ENCODE data around the gene CLGN. TPM values are rescaled to one million over a fixed set of nuclear protein-coding genes. Genes with fewer than 3 reads are reported as not detected.
A peak's percentile ranks its signal among the peaks of the same experiment; 100 is the strongest.

Gene CLGN
- total and polyA plus RNA-seq, 2 of the 13 experiments (the other 11 are each of a cell fraction or from before 2014, with no cell fraction given): 7.2 to 17.0 TPM

GRCh38 chr4:140427106-140427918, at the start of gene CLGN (continued):
- TF ChIP-seq, protein P1, sequence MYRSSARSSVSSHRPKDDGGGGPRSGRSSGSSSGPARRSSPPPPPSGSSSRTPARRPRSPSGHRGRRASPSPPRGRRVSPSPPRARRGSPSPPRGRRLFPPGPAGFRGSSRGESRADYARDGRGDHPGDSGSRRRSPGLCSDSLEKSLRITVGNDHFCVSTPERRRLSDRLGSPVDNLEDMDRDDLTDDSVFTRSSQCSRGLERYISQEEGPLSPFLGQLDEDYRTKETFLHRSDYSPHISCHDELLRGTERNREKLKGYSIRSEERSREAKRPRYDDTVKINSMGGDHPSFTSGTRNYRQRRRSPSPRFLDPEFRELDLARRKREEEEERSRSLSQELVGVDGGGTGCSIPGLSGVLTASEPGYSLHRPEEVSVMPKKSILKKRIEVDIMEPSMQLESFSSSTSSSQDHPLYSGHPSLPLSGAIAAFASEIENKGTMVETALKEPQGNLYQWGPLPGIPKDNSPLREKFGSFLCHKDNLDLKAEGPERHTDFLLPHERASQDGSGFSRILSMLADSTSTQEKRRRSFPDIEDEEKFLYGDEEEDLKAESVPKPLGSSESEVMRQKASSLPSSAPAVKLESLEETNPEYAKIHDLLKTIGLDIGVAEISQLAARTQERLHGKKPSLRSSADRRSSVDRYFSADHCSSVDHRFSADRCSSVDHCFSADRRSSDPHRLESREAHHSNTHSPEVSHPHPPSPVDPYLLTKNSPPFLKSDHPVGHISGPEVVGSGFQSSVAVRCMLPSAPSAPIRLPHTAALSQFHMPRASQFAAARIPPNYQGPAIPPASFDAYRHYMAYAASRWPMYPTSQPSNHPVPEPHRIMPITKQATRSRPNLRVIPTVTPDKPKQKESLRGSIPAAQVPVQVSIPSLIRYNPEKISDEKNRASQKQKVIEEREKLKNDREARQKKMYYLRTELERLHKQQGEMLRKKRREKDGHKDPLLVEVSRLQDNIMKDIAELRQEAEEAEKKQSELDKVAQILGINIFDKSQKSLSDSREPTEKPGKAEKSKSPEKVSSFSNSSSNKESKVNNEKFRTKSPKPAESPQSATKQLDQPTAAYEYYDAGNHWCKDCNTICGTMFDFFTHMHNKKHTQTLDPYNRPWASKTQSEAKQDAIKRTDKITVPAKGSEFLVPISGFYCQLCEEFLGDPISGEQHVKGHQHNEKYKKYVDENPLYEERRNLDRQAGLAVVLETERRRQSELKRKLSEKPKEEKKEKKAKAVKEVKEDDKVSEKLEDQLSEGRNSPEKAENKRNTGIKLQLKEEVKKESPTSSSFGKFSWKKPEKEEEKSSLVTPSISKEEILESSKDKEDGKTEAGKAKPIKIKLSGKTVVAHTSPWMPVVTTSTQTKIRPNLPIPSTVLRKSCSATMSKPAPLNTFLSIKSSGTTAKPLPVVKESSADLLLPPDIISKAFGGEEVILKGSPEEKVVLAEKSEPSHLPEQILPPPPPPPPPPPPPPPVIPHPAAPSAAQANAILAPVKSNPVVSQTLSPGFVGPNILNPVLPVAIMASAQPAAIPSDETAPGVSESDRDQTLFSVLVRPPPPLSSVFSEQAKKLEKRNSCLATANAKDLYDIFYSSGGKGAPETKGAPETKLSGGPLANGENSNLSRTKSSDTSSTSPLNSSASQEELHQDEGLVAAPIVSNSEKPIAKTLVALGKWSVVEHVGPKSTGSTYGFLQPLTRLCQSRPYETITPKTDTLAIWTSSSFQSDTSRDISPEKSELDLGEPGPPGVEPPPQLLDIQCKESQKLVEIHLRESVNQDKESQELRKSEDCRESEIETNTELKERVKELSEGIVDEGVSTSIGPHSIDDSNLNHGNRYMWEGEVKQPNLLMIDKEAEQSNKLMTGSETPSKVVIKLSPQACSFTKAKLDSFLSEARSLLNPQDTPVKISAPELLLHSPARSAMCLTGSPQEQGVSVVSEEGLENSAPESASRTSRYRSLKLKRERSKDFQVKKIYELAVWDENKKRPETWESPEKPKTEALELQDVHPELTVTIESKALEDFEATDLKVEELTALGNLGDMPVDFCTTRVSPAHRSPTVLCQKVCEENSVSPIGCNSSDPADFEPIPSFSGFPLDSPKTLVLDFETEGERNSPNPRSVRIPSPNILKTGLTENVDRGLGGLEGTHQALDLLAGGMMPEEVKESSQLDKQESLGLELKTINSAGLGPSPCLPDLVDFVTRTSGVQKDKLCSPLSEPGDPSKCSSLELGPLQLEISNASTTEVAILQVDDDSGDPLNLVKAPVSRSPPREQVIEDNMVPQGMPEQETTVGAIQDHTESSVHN (CRISPR knock-in tag; IDR thresholded peaks at IDR 0.05): 0 out of 2 replicates have a peak, but pooled peaks have one; percentile 69
- TF ChIP-seq NR2F6 (IDR thresholded peaks at IDR 0.05): no peak
- TF ChIP-seq NR2F6 (CRISPR knock-in tag; IDR thresholded peaks at IDR 0.05): no peak
- peak; percentile 87 for TF ChIP-seq ZNF724P (CRISPR knock-in tag; IDR thresholded peaks at IDR 0.05; ENCODE audit: borderline replicate concordance)
- peak; percentile 63; the same call in 1 of the 2 replicates for TF ChIP-seq ZNF383 (CRISPR knock-in tag; IDR thresholded peaks at IDR 0.05; ENCODE audit: borderline replicate concordance)
- TF ChIP-seq ZFYVE20 (CRISPR knock-in tag; IDR thresholded peaks at IDR 0.05; ENCODE audit: borderline replicate concordance, low read depth): no peak; the same call in 1 of the 2 replicates
- TF ChIP-seq ZNF256 (CRISPR knock-in tag; conservative IDR thresholded peaks at IDR 0.05): peak; percentile 22; the same call in 1 of the 2 replicates
- TF ChIP-seq SRF (IDR thresholded peaks at IDR 0.05; ENCODE audit: low read depth, low read length): no peak
- no peak for TF ChIP-seq HOXA7 (CRISPR knock-in tag; IDR thresholded peaks at IDR 0.05)
- TF ChIP-seq TCF7 (IDR thresholded peaks at IDR 0.05; ENCODE audit: low read depth): no peak
- no peak for TF ChIP-seq FOXA3 (CRISPR knock-in tag; IDR thresholded peaks at IDR 0.05)
- 0 out of 2 replicates have a peak, but pooled peaks have one; percentile 52 for TF ChIP-seq ZNF816 (CRISPR knock-in tag; IDR thresholded peaks at IDR 0.05; ENCODE audit: borderline replicate concordance)
- no peak for TF ChIP-seq HMGA1 (CRISPR knock-in tag; conservative IDR thresholded peaks at IDR 0.05)
- TF ChIP-seq ASH2L (IDR thresholded peaks at IDR 0.05; ENCODE audit: insufficient read length, low read depth, low read length): peak; percentile 73
- peak; percentile 80; the same call in 1 of the 2 replicates for TF ChIP-seq RELA (CRISPR knock-in tag; IDR thresholded peaks at IDR 0.05)
- no peak for TF ChIP-seq ZKSCAN1 (IDR thresholded peaks at IDR 0.05; ENCODE audit: low read length)
- TF ChIP-seq E2F1 (CRISPR knock-in tag; IDR thresholded peaks at IDR 0.05): peak; percentile 68; the same call in 1 of the 2 replicates
- TF ChIP-seq AGO1 (IDR thresholded peaks at IDR 0.05; ENCODE audit: low read depth, low read length, poor library complexity, severe bottlenecking): no peak
- TF ChIP-seq ZFP36L1 (CRISPR knock-in tag; IDR thresholded peaks at IDR 0.05): no peak
- TF ChIP-seq ZNF781 (CRISPR knock-in tag; IDR thresholded peaks at IDR 0.05; ENCODE audit: borderline replicate concordance, not compliant biosample characterization): no peak
- no peak for TF ChIP-seq ZNF251 (CRISPR knock-in tag; IDR thresholded peaks at IDR 0.05)
